Measurements from ENCODE around the gene PI4KA.

Gene PI4KA

GRCh38 chr22:20810645-20811044, 48.0 kb downstream of the PI4KA start:
- TF ChIP-seq, protein P1, sequence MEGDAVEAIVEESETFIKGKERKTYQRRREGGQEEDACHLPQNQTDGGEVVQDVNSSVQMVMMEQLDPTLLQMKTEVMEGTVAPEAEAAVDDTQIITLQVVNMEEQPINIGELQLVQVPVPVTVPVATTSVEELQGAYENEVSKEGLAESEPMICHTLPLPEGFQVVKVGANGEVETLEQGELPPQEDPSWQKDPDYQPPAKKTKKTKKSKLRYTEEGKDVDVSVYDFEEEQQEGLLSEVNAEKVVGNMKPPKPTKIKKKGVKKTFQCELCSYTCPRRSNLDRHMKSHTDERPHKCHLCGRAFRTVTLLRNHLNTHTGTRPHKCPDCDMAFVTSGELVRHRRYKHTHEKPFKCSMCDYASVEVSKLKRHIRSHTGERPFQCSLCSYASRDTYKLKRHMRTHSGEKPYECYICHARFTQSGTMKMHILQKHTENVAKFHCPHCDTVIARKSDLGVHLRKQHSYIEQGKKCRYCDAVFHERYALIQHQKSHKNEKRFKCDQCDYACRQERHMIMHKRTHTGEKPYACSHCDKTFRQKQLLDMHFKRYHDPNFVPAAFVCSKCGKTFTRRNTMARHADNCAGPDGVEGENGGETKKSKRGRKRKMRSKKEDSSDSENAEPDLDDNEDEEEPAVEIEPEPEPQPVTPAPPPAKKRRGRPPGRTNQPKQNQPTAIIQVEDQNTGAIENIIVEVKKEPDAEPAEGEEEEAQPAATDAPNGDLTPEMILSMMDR (conservative IDR thresholded peaks at IDR 0.05; ENCODE audit: low read length): no peak
- DNase-seq (ENCODE audit: low read depth): no peak

DNA sequence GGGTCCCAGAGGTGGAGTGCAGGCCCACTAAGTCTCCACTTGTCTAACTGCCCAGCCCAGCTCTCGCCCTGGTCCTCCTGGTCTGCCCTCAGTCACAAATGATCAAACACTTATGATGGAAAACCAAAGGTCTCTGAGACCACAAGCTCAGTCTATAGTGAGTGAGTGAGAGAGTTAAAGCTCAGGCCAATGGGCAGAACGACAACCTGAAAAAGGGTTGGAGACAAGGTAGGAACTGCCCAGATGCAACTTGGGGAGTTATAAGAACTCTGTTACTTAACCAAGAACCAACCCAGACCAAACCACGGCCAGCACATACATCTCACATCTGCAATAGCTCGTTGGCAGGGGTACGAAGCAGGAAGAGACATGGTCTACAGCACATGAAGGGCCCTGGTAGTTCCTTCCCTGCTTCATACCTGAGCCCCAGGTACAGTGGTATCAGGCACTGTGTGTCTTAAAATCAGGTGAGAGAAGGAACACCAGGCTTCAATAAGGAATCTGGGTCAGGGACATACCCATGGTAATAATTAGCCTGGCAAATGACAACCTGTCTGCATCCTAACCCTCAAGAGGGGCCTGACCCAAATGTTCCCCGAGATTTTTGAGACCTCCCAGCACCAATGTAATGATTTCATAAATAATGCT, 48.9 kb downstream of the PI4KA start:
- TF ChIP-seq, protein P1 (conservative IDR thresholded peaks at IDR 0.05; ENCODE audit: low read length): no peak
- no peak for DNase-seq (ENCODE audit: low read depth)
- no peak overlapping the region for H3K4me3 ChIP-seq (ENCODE audit: low read length)

More at GRCh38 chr22:20810645-20811044, 48.0 kb downstream of the PI4KA start:
- no peak overlapping the region for H3K4me3 ChIP-seq (ENCODE audit: low read length)

DNA sequence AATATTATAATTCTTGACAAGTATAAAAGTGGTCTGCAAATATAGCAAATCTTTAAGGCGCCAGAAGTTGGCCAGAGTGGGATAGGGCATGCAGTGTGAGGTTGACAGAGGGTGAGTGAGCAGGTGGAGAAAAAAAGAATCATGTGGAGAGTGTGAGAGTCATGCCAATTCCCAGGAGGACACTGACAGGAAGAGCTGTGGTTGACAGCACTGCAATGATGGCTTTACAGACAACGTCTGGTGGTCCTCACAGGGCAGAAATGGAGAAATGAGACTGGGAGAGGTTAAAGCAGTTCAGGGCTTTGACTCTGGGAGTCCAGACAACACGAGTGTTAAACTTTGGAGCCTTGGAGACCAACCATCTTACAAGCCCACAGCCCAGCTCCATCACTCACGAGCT, 49.8 kb downstream of the PI4KA start:
- no peak for DNase-seq (ENCODE audit: low read depth)
- TF ChIP-seq, protein P1 (conservative IDR thresholded peaks at IDR 0.05; ENCODE audit: low read length): no peak
- H3K4me3 ChIP-seq (ENCODE audit: low read length): no peak overlapping the region

GRCh38 chr22:20807315-20807752, 51.3 kb downstream of the PI4KA start:
- TF ChIP-seq, protein P1 (conservative IDR thresholded peaks at IDR 0.05; ENCODE audit: low read length): no peak
- no peak overlapping the region for H3K4me3 ChIP-seq (ENCODE audit: low read length)
- peak; percentile 96 for DNase-seq (ENCODE audit: low read depth)

DNA sequence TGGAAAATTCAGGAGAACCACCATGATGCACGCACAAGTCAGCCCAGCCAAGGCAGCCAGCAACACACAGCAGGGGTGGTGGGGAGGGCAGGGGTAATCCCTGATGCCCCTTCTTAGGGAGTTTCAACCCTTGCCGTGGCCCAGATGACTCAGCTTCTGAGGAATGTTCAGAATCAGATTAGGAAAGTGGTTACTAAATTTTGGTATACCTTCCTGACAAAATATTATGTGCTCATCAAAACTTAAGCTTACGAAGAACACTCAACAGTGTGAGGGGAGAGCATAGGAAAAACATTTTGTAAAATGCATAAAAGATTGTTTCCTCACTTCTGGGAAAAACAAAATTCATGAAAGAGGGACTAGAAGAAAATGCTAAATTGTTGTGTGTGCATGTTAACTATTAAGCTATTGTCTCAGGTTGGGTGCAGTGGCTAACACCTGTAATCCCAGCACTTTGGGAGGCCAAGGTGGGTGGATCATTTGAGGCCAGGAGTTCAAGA, 52.6 kb downstream of the PI4KA start:
- TF ChIP-seq, protein P1 (conservative IDR thresholded peaks at IDR 0.05; ENCODE audit: low read length): no peak
- H3K4me3 ChIP-seq (ENCODE audit: low read length): no peak overlapping the region
- peak; percentile 34 for DNase-seq (ENCODE audit: low read depth)

GRCh38 chr22:20804650-20805049, 54.0 kb downstream of the PI4KA start:
- H3K4me3 ChIP-seq (ENCODE audit: low read length): no peak overlapping the region
- DNase-seq (ENCODE audit: low read depth): no peak
- TF ChIP-seq, protein P1 (conservative IDR thresholded peaks at IDR 0.05; ENCODE audit: low read length): no peak

DNA sequence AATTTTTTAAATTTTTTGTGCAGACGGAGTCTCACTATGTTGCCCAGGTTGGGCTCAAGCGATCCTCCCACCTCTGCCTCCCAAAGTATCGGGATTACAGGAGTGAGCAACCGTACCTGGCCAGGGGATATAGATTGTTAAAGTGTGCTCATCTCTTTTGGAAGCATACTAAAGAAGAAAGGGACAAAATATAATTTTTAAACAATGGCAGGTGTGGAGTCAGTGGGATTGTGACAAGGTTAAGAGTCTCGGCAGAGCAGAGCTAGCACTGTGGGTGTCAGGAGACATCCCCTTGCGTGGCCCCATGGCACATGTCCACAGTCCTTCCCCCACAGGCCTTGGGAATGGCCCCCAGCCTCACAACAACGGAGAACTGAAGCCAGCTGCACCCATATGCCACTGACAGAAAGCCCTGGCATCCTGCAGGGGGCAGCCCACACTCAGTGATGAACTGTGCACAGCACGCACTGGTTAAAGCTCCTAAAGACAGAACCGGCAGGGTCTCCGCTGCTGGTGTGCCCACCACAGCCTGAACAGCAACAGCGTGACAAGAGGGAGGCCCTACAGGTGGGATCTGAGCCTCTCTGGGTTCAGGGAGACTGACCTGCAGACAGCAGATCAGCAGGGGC, 54.8 kb downstream of the PI4KA start:
- H3K4me3 ChIP-seq (ENCODE audit: low read length): no peak overlapping the region
- DNase-seq (ENCODE audit: low read depth): peak; percentile 16
- TF ChIP-seq, protein P1 (conservative IDR thresholded peaks at IDR 0.05; ENCODE audit: low read length): peak; percentile 49

Measured in AG10803 (cell line).